Glomerular endothelial cell (primary cell): ENCODE measurements around the gene SHISA9. TPM values are rescaled to one million over a fixed set of nuclear protein-coding genes. Genes with fewer than 3 reads are reported as not detected.

Source experiments
- DNase-seq: peaks from one replicate; pipeline ENCODE4 v3.0.0-alpha.2; 2011; ENCODE audit warnings: low read depth, low spot score; ENCODE audit errors: extremely low read depth
- total RNA-seq: library from RNA; depleted of rRNA; stranded (reverse); fragments of >200 nt; gene quantifications from 2 replicates; pipeline ENCODE4 v1.2.3, GENCODE V29; 2015

SHISA9 gene
- total RNA-seq, 1 donor from 2014 or later: 0.47 TPM

DNA sequence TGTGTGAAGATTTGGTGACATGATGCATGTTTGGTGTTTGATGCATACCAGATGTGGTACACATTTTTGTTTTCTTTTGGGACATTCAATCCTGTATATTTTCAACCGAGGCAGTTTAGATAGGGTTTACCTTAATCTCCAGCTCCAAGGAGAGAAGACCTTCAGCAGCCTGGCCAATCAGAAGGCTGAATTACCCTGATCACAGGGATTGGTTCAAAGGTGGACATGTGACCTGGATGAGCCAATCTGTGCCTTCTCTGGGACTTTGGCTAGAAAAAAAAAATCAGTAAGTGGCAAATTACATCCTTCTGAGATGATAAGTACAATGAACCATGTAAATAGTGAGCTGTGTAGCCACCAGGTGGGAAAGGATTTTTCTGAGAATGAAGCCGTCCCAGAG lies 205.1 kb downstream of the SHISA9 start:
- no peak for DNase-seq

DNA sequence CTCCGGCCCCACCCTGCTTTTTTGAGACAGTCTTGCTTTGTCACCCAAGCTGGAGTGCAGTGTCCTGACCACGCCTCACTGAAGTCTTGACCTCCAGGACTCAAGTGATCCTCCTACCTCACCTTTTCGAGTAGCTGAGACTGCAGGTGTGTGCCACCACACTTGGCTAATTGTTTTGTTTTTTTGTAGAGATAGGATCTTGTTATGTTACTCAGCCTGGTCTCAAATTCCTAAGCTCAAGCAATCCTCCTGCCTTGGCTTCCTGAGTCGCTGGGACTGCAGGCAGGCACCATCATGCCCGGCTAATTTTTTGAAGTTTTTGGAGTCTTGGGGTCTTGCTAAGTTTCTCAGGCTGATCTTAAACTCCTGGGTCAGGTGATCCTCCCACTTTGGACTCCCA lies 206.7 kb downstream of the SHISA9 start:
- no peak for DNase-seq

DNA sequence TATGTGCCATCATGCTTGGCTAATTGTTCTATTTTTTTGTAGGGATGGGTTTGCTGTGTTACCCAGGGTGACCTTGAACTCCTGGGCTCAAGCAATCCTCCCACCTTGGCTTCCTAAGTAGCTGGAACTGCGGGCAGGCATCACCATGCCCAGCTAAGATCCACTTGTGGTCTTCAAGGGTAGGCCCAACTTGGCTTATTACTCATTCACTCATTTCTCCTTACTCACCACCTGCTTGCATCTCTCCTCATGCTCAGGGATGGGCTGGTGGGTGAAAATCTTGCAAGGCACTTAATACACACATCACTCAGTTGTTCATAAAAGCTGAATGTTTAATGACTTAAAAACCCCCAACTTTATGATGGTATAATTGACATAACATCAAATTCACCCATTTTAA lies 207.8 kb downstream of the SHISA9 start:
- DNase-seq: no peak

DNA sequence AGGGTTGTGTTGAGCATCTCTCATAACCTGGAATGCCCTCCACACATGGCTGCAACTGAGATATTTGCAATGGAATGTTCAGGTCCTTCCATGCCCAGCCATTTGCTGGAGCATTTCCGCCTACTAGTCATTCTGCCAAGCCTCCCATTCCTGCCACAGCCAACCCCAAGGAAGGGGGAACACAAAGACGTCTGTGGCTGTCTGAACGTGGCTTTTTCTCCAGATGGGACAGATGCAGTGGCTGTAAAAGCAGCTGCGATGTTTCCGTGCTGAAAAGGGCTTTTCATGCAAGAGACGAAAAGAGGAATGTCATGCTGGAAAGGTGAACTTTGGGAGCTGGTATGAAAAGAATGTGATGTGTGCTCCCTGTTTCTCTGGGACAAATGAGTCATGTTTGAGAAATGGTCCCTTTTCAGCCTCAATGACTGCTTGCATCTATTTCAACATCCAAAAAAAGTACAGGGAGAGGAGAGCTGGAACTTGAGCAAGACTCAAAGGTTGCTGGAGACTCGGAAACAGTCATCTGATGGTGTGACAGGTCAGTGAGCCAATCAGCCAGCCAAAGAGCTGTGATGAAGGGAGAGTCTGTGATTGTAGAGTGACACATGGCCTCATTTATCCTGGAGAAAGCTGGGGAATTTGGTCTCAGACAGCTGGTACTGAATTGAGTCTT lies 208.9 kb downstream of the SHISA9 start:
- no peak for DNase-seq

DNA sequence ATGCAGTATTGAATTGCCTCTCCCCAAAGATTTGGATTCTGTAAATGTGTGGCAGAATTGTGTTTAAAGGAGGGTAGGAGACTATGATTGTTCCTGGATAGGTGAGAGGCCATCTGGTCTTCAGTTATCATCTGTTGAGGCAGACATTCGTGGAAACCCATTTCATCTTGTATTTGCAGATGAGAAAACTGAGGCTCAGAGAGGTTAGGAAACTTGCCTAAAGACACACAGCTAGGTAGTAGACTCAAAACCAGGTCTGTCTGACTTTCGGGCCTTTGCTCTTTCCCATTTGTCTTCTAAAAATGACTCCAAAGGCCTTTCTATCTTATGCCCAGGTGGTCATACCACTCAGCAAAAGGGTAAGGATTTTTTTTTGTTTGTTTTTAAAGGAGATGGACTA lies 210.3 kb downstream of the SHISA9 start:
- no peak for DNase-seq

DNA sequence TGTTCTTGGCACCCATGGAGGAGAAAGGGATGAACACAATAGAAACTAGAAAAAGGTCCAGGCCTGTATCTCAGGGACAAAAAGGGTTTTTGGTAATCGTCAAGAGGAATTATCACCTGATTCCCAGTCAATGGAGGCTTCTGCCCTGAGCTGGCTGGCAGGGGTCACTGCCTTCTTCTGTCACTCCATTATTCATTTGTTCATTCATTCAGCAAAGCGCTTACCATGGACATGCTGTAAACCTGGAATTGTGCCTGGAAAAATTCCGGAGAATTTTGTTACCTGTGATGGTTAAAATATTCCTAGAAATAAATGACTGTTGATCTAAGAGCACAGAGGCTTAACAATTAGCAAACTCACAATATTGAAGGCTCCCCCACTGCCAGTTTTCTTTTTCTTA lies 212.3 kb downstream of the SHISA9 start:
- no peak for DNase-seq

DNA sequence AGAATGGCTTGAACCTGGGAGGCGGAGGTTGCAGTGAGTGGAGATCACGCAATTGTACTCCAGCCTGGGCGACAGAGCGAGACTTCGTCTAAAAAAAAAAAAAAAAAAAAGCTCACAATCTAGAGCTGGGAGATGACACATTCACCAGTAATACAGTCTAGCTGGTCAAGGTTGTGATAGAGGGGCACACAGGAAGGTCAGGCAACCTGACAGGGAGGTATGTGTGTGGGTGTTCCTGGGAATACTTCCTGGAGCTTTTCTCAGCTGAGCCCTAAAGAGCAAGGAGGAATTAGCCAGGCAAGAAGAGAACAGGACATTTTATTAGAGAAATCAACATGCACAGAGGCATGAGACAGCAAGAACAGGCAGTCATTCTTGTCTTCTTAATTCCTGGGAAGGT lies 216.7 kb downstream of the SHISA9 start:
- DNase-seq: no peak

DNA sequence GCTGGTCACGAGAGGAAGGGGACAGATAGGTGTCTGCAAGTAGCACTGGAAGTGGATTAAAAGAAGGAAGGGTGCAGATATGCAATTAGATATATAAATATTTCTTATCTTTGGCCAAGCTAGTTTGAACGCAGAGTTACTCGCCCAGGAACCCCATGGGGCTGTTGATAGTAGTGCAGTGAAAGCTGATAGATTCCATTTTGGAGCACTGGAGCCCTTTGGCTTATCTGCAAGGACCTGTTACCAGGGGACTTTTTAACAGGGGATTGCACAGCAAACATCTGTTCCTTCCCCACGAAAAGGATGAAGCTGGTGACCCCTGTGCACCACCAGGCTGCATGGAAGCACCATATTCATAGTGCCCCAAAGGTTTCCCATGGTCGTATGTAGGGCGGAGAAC lies 218.7 kb downstream of the SHISA9 start:
- DNase-seq: no peak

DNA sequence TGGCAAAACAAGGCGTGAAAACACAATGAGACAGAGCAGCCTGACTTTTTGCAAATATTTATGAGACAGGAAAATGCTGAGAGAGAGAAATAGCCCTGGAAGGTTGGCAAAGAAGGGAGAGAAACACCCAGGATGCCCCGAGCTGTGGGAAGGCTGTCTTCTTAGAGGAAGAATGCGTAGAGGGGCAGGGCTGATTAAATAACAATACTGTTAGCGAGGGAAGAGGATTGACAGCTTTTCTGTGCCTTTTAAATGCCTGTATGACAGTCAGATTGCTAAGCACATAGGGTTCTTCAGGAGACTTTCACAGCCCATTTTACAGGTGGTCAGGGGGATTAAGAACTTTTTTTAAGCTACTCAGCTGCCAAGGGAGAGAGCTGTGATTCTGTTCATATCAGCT lies 219.2 kb downstream of the SHISA9 start:
- no peak for DNase-seq

DNA sequence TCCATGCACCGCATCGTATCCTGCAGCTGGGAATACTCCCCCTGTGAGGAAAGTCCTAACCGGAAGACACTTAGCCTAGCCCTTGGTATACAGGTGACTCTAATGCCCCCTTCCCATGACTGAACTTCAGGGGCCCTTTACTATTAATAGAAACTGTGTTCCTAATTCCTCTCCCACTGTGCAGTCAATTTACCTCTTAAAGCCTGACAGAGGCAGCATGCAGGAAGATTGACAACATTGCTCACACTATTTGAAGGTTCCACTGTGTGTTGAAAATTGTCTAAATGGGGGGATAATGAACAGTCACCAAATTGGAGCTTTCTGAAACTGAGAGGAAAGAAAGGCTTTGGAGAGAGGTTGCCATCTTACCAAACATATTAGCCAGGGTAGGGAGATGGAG lies 222.6 kb downstream of the SHISA9 start:
- DNase-seq: no peak

DNA sequence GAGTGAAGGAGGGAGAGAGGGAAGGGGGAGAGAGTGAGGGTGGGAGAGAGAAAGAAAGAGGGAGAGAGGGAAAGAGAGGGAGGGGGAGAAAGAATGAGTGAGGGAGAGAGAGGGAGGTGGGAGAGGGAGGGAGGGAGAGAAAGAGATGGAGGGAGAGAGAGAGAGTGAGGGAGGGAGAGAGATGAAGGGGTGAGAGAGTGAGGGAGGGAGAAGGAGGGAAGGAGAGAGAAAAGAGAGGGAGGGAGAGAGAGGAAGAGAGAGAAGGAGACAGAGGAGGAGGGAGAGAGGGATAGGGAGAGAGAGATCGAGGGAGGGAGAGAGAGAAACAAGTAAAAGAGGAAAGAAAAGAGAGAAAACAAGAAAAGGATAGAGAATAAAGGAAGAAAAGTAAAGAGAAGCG lies 225.7 kb downstream of the SHISA9 start:
- DNase-seq: no peak

DNA sequence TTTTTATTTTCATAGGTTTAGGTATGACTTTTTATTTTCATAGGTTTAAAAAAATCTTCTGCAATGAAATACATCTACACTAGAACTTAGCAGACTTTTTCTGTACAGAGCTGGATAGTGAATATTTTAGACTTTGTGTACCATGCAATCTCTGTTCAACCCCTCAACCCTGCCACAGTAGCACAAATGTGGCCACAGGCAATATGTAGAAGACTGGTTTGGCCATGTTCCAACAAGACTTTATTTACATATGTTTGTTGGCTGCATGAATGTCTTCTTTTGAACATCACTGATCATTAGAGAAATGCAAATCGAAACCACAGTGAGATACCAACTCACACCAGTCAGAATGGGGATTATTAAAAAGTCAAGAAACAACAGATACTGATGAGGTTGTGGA lies 229.2 kb downstream of the SHISA9 start:
- DNase-seq: no peak

DNA sequence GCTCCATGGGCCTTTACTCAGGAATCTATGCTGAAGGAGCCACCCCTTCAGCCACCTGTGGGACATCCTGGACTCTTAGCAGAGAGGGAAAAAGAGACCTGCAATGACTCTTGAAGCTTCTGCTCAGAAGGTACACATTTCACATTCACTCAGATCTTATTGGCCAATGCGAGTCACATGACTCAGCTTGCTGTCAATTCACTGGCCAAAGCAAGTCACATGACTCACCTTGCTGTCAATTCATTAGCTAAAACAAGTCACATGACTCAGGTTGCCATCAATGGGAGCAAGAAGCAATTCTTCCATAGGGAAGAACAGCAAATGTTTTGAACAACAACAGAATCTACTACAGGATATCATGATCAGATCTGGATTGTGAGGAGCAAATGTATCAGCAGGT lies 233.4 kb downstream of the SHISA9 start:
- DNase-seq: no peak

DNA sequence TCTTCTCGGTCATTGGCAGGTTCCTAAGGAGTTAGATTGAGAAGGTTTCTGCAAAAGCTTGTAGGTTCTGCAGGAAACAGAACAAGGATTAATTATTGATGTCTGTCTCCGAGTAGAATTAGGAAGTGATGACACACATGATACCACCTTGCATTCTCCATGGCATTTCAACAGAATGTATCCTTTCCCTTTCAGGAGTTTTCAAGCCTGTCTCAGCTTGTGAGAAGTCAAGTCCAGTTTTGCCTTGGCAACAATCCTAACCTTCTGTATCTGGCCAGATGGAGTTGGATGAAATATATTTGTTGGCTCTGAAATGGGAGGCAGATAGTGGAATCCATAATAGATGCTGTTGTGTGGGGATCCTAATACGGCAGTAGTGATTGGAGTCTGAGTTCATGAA lies 235.5 kb downstream of the SHISA9 start:
- no peak for DNase-seq

DNA sequence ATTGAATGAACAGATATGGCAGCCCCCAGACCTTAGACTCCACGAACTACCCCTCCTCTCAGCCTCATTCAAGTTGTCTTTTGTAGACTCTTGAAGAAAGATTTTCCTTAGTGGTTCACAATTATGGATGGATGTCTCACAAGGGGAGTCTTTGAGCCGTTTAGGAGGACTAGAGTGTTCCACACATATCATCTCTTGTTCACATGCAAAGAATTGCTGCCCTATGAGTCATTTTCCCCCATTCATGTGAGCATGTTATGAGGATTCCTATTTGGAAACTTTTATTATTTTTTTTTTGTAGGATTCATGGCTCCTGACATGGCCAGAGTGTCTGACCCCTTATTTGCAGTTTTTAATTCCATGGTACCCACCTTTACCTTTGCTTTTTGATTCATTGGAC lies 237.1 kb downstream of the SHISA9 start:
- no peak for DNase-seq

DNA sequence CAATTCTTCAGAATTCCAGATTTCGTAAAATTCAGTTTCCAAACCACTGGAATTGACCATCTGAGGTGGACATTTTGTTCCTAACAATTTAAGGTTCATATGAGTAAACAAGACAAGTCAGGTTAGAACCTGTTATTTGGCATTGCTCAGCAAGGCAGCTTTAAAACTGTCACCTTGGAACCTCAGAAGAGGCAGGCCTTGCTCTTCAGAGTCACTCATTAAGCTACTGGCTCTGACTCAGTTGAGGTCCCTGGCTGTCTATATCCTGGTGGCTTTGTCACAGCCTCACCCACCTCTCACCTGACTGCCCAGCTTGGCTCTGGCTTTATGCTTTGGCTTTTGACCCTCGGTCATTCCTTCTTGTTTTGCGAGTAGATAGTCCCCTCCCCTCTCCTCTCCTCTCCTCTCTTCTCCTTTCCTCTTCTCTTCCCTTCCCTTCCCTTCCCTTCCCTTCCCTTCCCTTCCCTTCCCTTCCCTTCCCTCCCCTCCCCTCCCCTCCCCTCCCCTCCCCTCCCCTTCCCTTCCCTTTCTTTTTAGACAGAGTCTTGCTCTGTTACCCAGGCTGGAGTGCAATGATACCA lies 238.4 kb downstream of the SHISA9 start:
- DNase-seq: no peak

DNA sequence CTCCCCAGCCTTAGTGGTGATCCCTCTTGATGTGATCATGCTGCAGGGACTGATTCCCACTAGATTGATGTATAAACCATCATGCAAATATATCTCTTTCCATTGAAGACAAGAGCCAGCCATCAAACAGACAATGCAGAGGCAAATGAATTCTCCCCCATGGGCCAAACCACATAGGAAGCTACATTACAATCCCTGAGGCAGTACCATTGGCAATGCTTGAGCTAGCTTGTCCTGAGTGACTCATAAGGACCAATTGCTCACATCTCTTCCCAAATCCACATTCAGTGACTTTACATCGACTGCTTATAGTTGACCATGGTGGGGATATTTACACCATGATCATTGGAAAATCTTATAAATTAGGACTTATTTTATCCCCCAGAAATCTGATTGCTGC lies 242.2 kb downstream of the SHISA9 start:
- no peak for DNase-seq

DNA sequence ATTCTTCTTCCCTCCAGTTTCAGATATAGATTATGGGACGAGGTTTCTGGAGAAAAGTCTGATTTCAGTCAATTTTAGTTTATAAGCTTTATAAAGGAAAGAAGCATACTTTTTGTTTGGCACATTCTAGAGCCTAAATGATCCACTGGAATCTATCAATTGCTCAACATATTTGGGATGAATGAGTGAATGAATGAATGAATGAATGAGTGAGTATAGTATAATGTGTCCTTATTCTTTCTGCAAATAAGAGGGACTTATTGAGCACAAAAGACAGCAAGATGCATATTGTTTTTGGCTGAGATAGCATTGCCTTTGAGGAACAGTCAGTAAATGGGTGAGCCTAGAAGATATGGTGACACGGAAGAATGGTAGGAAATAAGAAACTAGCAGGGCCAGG lies 245.4 kb downstream of the SHISA9 start:
- no peak for DNase-seq

DNA sequence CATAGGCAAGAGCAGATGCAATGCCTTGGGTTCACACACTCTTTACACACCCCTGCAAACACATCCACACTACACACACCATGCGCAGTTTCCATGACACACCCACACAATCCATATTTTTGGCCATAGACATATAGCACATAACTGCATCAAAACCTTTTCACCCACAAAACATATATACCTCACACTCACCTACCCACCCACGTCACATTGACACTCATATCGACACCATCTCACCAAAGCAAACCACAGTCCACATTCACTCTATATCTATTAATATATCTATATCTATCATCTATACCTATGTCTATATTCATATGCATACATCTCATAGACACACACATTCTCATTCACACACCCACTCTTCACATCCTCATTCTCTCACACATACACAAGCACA lies 246.9 kb downstream of the SHISA9 start:
- DNase-seq: no peak

DNA sequence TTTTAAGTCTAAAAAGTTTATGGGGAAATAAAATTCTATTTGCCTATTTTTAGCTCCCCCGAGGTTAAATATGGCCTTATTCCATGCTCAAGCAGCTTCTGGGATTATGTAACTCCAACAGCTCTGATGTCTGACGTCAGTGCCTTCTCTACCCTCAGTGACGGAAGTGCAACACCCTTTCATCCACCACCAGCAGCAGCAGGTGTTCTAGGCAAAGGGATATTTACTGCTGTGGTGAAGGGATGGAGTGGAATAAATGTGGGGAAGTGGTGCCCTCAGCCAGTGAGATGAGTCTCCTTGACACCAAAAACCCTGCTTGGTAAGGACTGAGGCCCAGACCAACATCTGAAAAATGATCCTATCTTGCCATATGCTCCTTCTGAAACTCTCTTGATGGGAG lies 247.4 kb downstream of the SHISA9 start:
- no peak for DNase-seq

DNA sequence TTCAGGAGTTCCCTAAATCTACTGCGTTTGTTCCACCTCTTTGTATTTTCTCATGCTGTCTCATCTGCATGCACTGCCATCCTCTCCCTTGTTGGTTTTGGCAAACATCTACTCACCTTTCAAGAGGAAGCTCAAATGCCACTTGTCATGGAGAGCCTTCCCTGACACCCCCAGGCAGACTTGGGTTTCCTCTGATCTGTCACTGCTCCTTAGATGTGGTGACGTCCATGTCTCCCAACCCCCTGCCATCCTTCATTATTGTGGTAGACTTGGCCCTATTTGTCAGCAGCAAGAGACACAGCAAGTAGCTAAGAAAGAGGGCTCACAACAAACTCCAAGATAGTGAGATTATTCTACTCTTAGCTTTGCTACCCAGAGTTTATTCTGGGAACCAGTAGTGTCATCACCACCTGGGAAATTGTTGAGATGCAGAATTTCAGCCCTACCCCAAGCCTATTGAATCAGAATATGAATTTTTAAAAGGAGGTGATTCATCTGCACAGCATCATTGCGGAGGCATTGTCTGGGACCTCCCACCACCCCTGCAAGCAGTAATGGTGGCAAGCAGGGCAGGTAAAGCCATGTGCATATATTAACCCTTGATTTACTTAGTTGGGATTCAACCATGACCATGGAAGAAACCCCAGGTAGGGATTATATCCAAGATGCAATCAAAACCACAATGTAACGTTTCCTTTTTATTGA lies 248.9 kb downstream of the SHISA9 start:
- DNase-seq: no peak

DNA sequence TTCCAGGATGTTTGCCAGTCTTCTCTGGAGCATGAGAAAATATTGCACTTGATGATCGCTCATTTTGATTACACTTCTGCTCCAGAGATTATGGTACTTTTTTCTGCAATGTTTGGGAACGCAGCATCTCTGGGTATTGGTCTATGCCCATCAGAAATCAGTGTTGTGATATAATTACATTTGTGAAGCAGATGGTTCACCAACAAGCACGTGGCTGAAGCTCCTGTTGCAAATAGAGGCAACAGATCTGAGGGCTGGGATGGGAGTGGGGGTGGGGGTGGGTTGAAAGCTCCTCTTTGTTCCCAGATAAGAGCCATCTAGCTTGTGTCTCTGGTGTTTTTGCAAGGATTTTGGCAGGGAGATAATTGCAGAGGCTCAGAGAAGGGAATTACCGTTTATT lies 252.3 kb downstream of the SHISA9 start:
- no peak for DNase-seq
